Measurements from ENCODE around the gene PHF21B. TPM values are rescaled to one million over a fixed set of nuclear protein-coding genes. Genes with fewer than 3 reads are reported as not detected.
A peak's percentile ranks its signal among the peaks of the same experiment; 100 is the strongest.
"Not testable (repeated sequence)": the region's sequence is repeated elsewhere in the genome, so short reads cannot be mapped to it uniquely, and the experiment has no call there.

PHF21B gene
- total RNA-seq, 1 donor from 2014 or later: not detected

GRCh38 chr22:44865193-44866057, 144.4 kb downstream of the PHF21B start:
- no peak for ATAC-seq

GRCh38 chr22:44862981-44863860, 146.6 kb downstream of the PHF21B start:
- ATAC-seq: no peak

GRCh38 chr22:44862281-44862680, 147.5 kb downstream of the PHF21B start:
- no peak for ATAC-seq

GRCh38 chr22:44861245-44861644, 148.6 kb downstream of the PHF21B start:
- no peak for ATAC-seq

GRCh38 chr22:44860311-44860710, 149.5 kb downstream of the PHF21B start:
- no peak for ATAC-seq

- ATAC-seq: no peak
Measured at GRCh38 chr22:44859641-44860040, 150.2 kb downstream of the PHF21B start.

- peak; percentile 39 for ATAC-seq
Measured at GRCh38 chr22:44858819-44859218, 151.0 kb downstream of the PHF21B start.

GRCh38 chr22:44855855-44856254, 153.9 kb downstream of the PHF21B start:
- no peak for ATAC-seq

GRCh38 chr22:44854641-44855040, 155.2 kb downstream of the PHF21B start:
- ATAC-seq: not testable (repeated sequence)

- no peak for ATAC-seq
Measured at GRCh38 chr22:44850946-44851345, 158.9 kb downstream of the PHF21B start.

GRCh38 chr22:44848791-44849420, 160.9 kb downstream of the PHF21B start:
- no peak for ATAC-seq

GRCh38 chr22:44848296-44848741, 161.5 kb downstream of the PHF21B start:
- ATAC-seq: peak; percentile 28

GRCh38 chr22:44847892-44848291, 161.9 kb downstream of the PHF21B start:
- no peak for ATAC-seq

- ATAC-seq: no peak
Measured at GRCh38 chr22:44847380-44847779, 162.4 kb downstream of the PHF21B start.

GRCh38 chr22:44846726-44847275, 163.0 kb downstream of the PHF21B start:
- ATAC-seq: no peak

GRCh38 chr22:44845796-44846720, 163.7 kb downstream of the PHF21B start:
- ATAC-seq: no peak

GRCh38 chr22:44845191-44845590, 164.6 kb downstream of the PHF21B start:
- no peak for ATAC-seq

GRCh38 chr22:44842417-44842816, 167.4 kb downstream of the PHF21B start:
- no peak for ATAC-seq

GRCh38 chr22:44840611-44841322, 169.0 kb downstream of the PHF21B start:
- ATAC-seq: no peak

- ATAC-seq: no peak
Measured at GRCh38 chr22:44839721-44840120, 170.1 kb downstream of the PHF21B start.

GRCh38 chr22:44839061-44839460, 170.7 kb downstream of the PHF21B start:
- no peak for ATAC-seq

All from esophagus mucosa (tissue), 1 donor.